Mononuclear cell (primary cell): ENCODE data around the gene YARS1. TPM values are rescaled to one million over a fixed set of nuclear protein-coding genes. Genes with fewer than 3 reads are reported as not detected.

Experiments used
- H3K27me3 ChIP-seq: 2 replicates; pipeline ENCODE4 v1.6.0; 2011; ENCODE audit warnings: low read length, control low read depth; ENCODE audit not compliant: insufficient read depth
- H3K4me1 ChIP-seq: 2 replicates; pipeline ENCODE4 v1.5.1; 2011; ENCODE audit warnings: mild to moderate bottlenecking, low read length, control low read depth; ENCODE audit not compliant: insufficient read depth
- H3K4me3 ChIP-seq: 2 replicates; pipeline ENCODE4 v1.5.1; 2011; ENCODE audit warnings: mild to moderate bottlenecking, low read length, moderate library complexity
- H3K9me3 ChIP-seq: 2 replicates; pipeline ENCODE4 v1.5.1; 2011; ENCODE audit warnings: low read depth, mild to moderate bottlenecking, control low read depth, low read length
- total RNA-seq: library from RNA; depleted of rRNA; stranded (reverse); fragments of >200 nt; gene quantifications from one replicate; pipeline ENCODE4 v1.2.3, GENCODE V29; 2012

YARS1 gene
- total RNA-seq, 1 donor = 88.7 TPM

DNA sequence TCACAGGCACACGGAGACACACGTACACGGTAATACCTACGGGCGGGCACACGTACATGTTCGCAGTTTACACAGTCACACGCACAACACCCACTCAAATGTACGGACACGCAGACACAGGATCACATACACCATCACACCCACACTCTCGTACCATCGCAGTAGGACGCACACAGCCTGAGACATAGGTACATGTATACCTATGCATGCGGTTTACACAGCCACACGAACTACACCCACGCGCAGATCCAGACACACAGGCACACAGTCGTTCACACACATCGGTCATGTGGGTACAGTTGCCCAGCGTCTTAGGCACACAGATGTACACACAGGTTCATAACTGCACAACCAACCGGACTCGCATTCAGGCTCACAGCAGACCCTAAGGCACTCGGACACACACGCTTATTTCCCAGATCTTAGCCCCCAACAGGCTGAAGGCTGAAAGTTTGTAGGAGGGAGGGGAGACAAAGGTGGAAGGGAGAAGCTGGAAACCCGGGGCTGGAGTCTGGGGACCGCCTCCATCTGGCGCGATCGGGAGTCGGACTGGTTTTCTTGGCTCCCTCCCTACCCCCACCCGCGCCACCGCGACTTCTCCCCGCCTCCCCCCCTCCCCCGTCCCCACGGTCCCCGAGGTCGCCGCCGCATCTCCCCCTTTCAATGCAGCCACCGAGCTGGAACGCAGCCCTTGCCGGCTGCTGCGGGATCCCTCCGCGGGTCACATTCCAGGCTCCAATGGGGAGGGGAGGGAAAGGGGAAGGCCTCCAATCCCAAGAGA is 62.7 kb downstream of the YARS1 start:
- Histone ChIP-seq H3K4me3 (peak overlapping the region; percentile 27), H3K27me3 (peaks cover 7% of the 10 kb centered on the region), H3K9me3 (no peaks in the 10 kb centered on the region), H3K4me1 (peaks cover 12% of the 10 kb centered on the region)

DNA sequence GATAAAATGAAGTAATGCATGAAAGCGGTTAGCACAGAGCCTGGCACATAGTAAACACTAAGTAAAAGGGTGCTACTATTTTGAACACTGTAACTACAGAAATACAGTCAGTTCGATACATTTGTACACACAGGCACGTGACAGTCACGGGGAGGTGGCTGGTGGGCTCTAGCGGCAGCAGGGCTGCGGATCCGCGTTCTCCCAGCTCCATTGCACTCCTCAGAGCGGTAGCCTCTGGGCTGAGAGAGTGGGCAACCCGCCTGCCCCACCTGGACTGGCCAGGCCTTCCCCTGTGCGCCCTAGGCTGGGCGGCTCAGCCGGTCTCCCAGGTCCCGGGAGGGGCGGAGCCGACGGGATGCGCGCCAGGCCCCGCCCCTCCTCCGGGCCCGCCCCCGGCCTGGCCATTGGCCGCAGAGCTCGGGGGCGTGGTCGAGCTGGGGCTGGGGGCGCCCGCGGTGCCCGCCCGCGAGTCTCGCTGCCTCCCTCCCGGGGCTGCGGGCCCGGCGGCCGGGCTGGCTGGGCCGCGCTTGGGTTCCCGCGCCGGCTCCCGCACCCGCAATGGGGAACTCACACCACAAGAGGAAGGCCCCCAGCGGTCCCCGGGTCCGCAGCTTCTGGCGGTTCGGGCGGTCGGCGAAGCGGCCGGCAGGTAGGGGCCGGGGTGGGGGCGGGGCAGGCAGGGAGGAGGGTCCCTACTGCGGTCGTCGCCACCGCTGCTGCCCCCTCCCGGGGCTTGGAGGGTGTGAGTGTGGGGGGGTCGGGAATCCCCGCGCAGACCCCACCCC is 63.4 kb downstream of the YARS1 start:
- H3K9me3 ChIP-seq = no peaks in the 10 kb centered on the region
- H3K27me3 ChIP-seq = peaks cover 7% of the 10 kb centered on the region
- H3K4me1 ChIP-seq = peaks cover 12% of the 10 kb centered on the region
- H3K4me3 ChIP-seq = peak overlapping the region; percentile 27

DNA sequence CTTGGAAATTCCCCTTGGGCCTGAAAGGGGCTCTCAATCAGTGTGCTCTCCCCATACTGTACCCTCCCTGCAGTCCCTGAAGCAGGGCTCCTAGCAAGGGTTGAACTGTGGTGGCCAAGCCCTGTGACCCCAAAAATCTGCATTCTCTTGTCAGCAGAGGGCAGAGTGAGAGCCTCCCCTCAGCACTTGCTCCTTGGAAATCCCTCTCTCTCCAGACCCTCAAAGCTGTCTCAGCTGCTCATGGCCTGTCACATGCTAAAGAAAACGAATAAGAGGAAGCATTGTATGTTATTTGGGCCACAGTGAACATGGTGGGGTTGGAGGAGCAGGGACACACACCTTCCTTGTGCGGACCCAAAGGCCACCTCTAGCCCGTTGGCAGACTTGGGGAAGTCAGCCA is 67.4 kb downstream of the YARS1 start:
- H3K4me3 ChIP-seq = no peak overlapping the region
- H3K9me3 ChIP-seq = no peaks in the 10 kb centered on the region
- peaks cover 12% of the 10 kb centered on the region for H3K4me1 ChIP-seq
- H3K27me3 ChIP-seq = peaks cover 4% of the 10 kb centered on the region

DNA sequence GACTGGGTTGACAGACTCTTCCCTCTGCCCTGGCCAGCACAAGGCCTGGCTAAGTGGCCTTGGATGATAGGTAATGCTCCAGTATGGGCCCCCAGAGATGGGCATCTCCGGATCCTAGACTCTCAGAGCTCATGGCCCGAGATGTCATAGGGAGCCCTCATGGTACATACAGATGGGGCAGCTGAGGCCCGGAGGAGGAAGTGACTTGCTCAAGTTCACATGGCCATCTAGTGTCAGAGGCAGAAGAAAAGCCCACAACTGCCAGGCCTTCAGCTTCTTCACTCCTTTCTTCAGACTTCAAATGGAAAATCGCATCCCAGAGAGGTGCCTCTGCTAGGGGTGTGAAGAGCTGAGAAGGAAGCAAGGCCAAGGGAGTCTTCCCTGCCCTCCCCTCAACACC is 67.8 kb downstream of the YARS1 start:
- peaks cover 10% of the 10 kb centered on the region for H3K4me1 ChIP-seq
- no peak overlapping the region for H3K4me3 ChIP-seq
- H3K27me3 ChIP-seq = peaks cover 2% of the 10 kb centered on the region
- H3K9me3 ChIP-seq = no peaks in the 10 kb centered on the region

DNA sequence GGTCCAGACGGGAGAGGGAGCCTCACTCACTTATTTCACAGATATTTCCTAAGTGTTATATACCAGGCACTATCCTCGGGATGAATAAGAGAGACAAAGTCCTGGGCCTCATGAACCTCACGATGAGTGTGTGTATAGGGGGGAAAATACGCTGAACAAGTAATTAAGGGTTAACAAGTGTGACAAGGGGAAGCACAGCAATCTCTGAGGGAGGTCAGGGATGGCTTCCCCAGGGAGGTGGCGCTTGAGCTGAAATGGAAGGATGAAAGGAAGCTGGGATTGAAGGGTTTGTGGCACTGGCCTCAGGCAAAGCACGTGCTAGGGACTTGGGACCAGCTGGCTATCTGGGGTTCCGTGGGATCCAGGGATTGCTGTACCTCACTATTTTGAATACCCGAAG is 68.2 kb downstream of the YARS1 start:
- Histone ChIP-seq H3K4me1 (peaks cover 7% of the 10 kb centered on the region), H3K27me3 (no peaks in the 10 kb centered on the region), H3K4me3 (no peak overlapping the region), H3K9me3 (no peaks in the 10 kb centered on the region)

DNA sequence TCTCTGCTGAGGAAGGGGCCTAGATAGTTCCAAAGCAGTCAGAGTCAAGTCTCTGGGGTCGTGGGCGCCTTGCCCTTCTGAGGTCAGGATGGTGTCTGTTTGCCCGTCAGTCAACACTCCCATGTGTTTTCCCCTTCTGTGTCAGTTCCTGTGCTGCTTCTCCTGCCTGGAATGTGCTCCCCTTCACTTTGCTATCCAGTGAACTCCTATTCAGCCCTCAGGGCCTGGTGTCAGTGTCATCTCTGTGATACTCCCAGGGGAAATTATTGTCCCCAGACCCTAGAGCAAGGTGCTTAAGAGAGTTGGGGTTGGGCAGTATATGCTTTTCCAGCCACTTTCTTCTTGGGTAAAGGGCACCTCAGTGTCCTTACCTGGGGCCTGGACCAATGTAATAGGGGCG is 68.8 kb downstream of the YARS1 start:
- Histone ChIP-seq H3K4me1 (peaks cover 4% of the 10 kb centered on the region), H3K9me3 (no peaks in the 10 kb centered on the region), H3K27me3 (no peaks in the 10 kb centered on the region), H3K4me3 (no peak overlapping the region)

DNA sequence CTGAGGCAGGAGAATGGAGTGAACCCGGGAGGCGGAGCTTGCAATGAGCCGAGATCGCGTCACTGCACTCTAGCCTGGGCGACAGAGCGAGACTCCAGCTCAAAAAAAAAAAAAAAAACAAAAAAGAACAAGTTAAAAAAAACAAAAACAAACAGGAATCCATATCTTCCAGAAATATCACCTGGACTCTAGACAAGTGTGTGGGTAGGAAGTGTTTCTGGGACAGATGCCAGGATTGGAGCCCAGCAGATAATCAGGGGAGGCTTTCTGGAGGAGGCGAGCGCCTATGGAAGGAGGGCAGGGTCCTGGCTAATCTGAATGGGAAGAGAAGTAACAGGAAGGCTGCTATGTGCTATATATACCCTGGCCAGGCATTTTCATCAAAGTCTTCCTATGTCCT is 71.0 kb downstream of the YARS1 start:
- peaks cover 1% of the 10 kb centered on the region for H3K27me3 ChIP-seq
- H3K4me3 ChIP-seq = no peak overlapping the region
- H3K9me3 ChIP-seq = no peaks in the 10 kb centered on the region
- H3K4me1 ChIP-seq = peaks cover 12% of the 10 kb centered on the region

DNA sequence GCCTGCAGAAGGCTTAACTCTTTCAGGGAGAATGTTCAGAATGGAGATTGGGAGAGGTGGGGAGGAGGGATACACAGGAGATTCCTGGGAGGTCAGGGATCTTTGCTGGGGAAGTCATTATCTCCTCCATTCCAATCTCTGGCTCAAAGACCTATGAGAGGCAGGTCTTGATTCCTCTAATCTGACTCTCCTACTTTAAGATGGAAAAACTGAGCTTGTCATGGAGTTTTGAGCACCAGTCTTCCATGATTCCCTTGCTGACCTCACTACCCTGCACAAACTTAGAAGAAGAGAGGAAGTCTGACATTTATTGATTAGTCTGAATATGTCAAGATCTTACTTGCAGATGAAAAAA is 73.1 kb downstream of the YARS1 start:
- Histone ChIP-seq H3K4me1 (peaks cover 14% of the 10 kb centered on the region), H3K4me3 (no peak overlapping the region), H3K9me3 (no peaks in the 10 kb centered on the region), H3K27me3 (peaks cover 7% of the 10 kb centered on the region)

DNA sequence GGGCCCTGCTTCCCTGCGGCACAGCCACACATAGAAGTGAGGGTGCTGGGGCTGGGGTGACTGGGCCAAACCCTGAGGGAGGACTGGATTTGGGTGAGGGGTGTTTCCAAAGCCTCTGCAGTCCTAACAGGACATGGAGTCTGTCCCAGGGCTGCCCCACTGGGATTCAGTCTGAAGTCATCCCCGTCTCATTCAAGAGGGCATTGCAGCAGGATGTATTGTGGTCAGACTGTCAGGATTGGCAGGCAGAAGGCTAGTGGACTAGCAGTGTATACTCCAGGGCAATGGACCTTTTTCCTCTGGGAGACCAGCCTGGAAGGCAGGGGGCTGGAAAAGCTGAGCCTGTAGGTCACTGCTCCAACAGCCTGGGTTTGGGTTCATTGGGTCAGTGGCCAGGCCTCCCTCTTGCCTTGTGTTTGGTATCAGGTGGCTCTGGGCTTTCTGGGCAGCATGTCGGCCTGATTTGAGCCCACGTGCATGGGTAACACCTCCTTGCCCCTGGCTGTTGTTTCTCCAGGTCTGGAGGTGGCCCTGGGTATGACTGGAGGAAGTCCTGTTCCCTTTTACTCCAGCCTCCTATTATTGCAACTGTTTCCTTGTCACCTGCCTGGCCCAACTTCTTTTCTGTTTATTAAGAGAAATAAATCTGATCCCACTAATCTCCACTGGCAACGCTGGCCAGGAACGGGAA is 73.6 kb downstream of the YARS1 start:
- no peaks in the 10 kb centered on the region for H3K9me3 ChIP-seq
- peaks cover 14% of the 10 kb centered on the region for H3K4me1 ChIP-seq
- H3K27me3 ChIP-seq = peaks cover 7% of the 10 kb centered on the region
- no peak overlapping the region for H3K4me3 ChIP-seq

DNA sequence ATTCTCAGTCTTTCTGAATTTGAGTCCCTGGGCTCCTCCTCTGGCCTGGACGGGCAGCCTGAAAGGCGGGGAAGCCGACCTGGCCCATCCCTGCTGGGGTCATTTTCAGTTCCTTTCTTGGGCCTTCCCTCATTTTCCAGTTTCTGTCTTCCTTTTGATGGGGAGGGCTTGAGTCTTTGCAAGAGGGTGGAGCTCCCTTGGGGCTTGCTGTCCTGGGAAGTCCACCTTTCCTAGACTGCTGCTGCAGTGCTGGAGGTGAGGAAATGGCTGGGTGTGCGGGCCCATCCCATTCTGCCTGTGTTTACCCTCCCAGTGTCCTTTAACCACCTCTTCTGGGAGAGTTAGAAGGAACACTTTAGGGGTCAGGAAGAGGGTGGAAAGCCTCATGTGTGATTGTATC is 74.2 kb downstream of the YARS1 start:
- Histone ChIP-seq H3K27me3 (peaks cover 7% of the 10 kb centered on the region), H3K9me3 (no peaks in the 10 kb centered on the region), H3K4me1 (peaks cover 14% of the 10 kb centered on the region), H3K4me3 (no peak overlapping the region)

DNA sequence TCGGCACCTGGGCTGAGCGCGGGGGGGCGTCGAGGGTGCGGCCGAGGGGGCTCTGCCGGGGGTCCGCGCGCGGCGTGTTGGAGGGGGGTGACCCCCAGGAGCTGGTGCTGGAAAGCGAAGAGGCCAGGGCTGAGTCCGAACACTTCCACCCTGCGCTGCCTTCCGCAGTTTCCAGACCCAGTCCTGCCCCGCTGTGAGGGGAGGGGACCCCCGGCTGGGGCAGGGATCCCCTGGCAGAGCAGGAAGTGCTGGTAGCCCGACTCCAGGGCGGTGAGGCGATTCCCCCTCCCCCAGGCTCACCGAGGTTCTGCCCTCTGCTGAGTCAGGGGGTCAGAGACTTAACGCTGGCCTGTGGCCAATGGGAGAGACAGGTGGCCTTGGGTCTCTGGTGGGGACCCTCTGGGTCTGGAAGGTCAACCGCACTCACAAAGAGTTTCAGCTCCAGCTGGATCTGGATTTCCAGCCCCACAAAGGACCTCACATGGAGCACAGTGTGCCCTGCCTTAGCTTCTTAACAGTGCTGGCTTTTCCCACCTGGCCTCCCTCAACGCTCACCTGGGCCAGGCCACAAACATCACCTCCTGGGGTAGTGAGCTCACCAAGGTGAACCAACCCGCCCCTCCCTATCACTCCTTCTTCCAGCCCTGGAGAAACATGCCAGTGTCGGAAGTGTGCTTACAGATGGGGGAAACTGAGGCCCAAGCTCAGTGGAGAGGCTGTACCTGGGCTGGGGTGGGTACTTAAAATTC is 74.8 kb downstream of the YARS1 start:
- Histone ChIP-seq H3K9me3 (no peaks in the 10 kb centered on the region), H3K4me1 (peaks cover 14% of the 10 kb centered on the region), H3K4me3 (peak overlapping the region; percentile 27), H3K27me3 (peaks cover 7% of the 10 kb centered on the region)

DNA sequence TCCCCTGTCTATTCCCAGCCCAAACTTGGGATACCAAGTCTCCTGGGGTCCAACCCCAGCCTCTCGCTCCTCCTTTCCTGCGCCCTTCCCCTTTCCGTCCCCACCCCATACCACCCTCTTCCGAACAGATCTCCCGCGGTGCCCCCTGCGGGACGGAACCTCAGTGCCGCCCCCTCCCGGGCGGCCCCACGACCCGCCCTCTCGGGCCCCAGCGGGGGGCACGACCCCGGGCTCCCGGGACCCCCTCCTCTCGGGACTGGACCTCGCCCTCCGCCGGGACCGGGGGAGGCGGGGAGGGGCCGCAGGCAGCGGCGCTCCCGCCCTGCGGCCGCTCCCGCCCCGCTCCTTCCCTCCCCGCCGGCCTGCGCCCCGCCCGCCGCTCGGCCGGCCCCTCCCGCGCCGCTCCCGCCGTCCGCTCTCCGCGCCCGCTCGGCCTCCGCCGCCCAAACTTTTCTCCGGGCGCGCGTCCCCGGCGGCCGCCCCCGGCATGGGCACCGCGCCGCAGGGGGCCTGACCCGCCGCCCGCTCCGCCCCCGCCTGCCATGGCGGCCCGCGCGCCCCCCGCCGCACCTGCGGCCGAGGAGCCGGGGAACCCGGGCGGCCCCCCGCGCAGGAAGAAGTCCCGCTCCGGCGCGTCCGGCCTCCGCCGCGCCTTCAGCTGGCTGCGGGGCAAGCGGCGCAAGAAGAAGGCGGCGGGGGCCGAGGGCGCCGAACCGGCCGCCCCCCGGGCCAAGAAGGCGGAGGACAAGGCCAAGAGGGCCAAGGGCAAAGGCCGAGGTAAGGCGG is 75.6 kb downstream of the YARS1 start:
- Histone ChIP-seq H3K9me3 (no peaks in the 10 kb centered on the region), H3K27me3 (peaks cover 7% of the 10 kb centered on the region), H3K4me1 (peaks cover 14% of the 10 kb centered on the region), H3K4me3 (peak overlapping the region; percentile 33)

DNA sequence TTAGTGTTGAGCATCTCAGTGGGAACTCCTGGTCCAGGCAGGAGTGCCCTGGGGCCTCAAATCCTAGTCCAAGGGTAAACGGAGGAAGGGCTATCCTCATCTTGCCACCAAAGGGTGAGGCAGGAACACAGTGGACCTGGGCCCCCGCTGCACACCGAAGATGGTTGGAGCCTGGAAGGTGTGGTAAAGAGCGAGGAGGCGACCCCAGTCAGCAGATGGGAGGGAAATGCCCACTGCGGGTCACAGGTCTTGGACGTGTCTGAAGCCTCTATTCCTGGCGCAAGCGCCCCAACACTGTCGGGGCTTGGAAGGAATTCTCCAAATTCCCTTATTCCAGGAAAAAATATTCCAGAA is 76.1 kb downstream of the YARS1 start:
- peaks cover 14% of the 10 kb centered on the region for H3K4me1 ChIP-seq
- peak overlapping the region; percentile 33 for H3K4me3 ChIP-seq
- peaks cover 7% of the 10 kb centered on the region for H3K27me3 ChIP-seq
- H3K9me3 ChIP-seq = no peaks in the 10 kb centered on the region
